K562 (cell line): ENCODE data around the gene KNTC1. TPM values are rescaled to one million over a fixed set of nuclear protein-coding genes. Genes with fewer than 3 reads are reported as not detected.

Experiments
- ATAC-seq: fragments of 200-7000 bp; cut with Tn5 transposase; 3 replicates; pipeline ENCODE4 v1.9.1; 2020; ENCODE audit warnings: moderate library complexity
- BruUV-seq: library from RNA; stranded (reverse); fragments of 400-500 nt; replicated peaks from 2 replicates; lab custom pipeline; 2021; lab: Mats Ljungman, UMichigan
- CTCF ChIA-PET: fragments of 300-600 bp; formaldehyde crosslinking; extraction: SDS; loops from one replicate; lab custom pipeline; 2021; ENCODE audit warnings: low intra/inter-chr PET ratio; lab: Yijun Ruan, JAX
- POLR2A ChIA-PET: fragments of 300-600, 350-650 bp; sonication (Branson Sonifier 250); formaldehyde crosslinking; extraction: SDS; loops from one replicate; lab custom pipeline; 2021; ENCODE audit warnings: antibody characterized with exemption, inconsistent platforms; lab: Yijun Ruan, JAX
- DNase-seq, 4 experiments: peaks; one replicate each; pipeline versions ENCODE4 v3.0.0 to v3.0.0-alpha.2; 2011 to 2018; ENCODE audit warnings: low spot score in 3 of 4, mixed read lengths in 3 of 4; ENCODE audit errors: extremely low read depth in 1 of 4
- FAIRE-seq: peaks from 2 replicates; lab custom pipeline; 2011; peaks lifted over from hg19 to GRCh38; lab: Jason Lieb, UNC
- H2AFZ ChIP-seq: 2 replicates; pipeline ENCODE4 v1.6.0; 2011; ENCODE audit warnings: low read depth, low read length, control low read depth, inconsistent platforms
- H3K27ac ChIP-seq: fragments of 200-600 bp; 3 replicates; pipeline ENCODE4 v1.8.0; 2011; ENCODE audit warnings: low read depth, mild to moderate bottlenecking, control low read depth, inconsistent platforms, low read length, moderate library complexity, mixed read lengths; ENCODE audit errors: extremely low read depth
- H3K27me3 ChIP-seq, 2 experiments: fragments of 300-600 bp in 1 of 2; 2 replicates in 1 of 2; 3 replicates in 1 of 2; pipeline versions ENCODE4 v1.6.0 to v1.8.0; 2011; ENCODE audit warnings: inconsistent platforms in 2 of 2, low read length in 2 of 2, mild to moderate bottlenecking in 1 of 2, mixed read lengths in 1 of 2, moderate library complexity in 1 of 2; ENCODE audit not compliant: control insufficient read depth in 2 of 2, insufficient read depth in 2 of 2
- H3K36me3 ChIP-seq: fragments of 300-600 bp; 3 replicates; pipeline ENCODE4 v1.8.0; 2011; ENCODE audit warnings: mild to moderate bottlenecking, low read length, inconsistent platforms; ENCODE audit not compliant: control insufficient read depth, insufficient read depth
- H3K4me1 ChIP-seq, 2 experiments: fragments of 200-600 bp in 1 of 2; replicated peaks in 1 of 2; 2 replicates in 1 of 2; 3 replicates in 1 of 2; pipeline versions ENCODE4 v1.5.1 to v1.8.0; 2011; ENCODE audit warnings: inconsistent platforms in 2 of 2, low read length in 2 of 2, mild to moderate bottlenecking in 1 of 2, mixed read lengths in 1 of 2, moderate library complexity in 1 of 2; ENCODE audit not compliant: control insufficient read depth in 2 of 2, insufficient read depth in 2 of 2
- H3K4me2 ChIP-seq: 2 replicates; pipeline ENCODE4 v1.6.1; 2011; ENCODE audit warnings: low read length, control low read depth, inconsistent platforms, mixed read lengths; ENCODE audit not compliant: insufficient read depth
- H3K4me3 ChIP-seq: fragments of 200-600 bp; sonication (generic), shearing (Covaris generic); 2 replicates; pipeline ENCODE4 v1.5.1; 2016; ENCODE audit warnings: control low read depth, inconsistent platforms
- H3K79me2 ChIP-seq: fragments of 200-600 bp; 3 replicates; pipeline ENCODE4 v1.8.0; 2011; ENCODE audit warnings: low read length, inconsistent platforms; ENCODE audit not compliant: control insufficient read depth, insufficient read depth
- H3K9ac ChIP-seq, 2 experiments: 2 replicates each; pipeline versions ENCODE4 v1.6.0 to v1.6.1; 2011; ENCODE audit warnings: low read depth in 2 of 2, low read length in 2 of 2, control low read depth in 1 of 2, inconsistent platforms in 1 of 2, mild to moderate bottlenecking in 1 of 2, mixed read lengths in 1 of 2; ENCODE audit not compliant: insufficient read depth in 1 of 2
- H3K9me1 ChIP-seq: one replicate; pipeline ENCODE4 v1.6.0; 2011; ENCODE audit warnings: inconsistent platforms, mild to moderate bottlenecking, low read length, moderate library complexity; ENCODE audit not compliant: control insufficient read depth, insufficient read depth
- H3K9me3 ChIP-seq: replicated peaks from 2 replicates; pipeline ENCODE4 v1.5.1; 2011; ENCODE audit warnings: low read depth, low read length, inconsistent platforms; ENCODE audit not compliant: control insufficient read depth, insufficient read depth
- H4K20me1 ChIP-seq: replicated peaks from 2 replicates; pipeline ENCODE4 v1.6.1; 2011; ENCODE audit warnings: low read length, inconsistent platforms, mixed read lengths; ENCODE audit not compliant: control insufficient read depth, insufficient read depth
- CEBPB ChIP-seq: fragments of 450-650 bp; IDR thresholded peaks from 2 replicates; pipeline ENCODE4 v1.6.1; 2016; ENCODE audit warnings: missing genetic modification characterization, missing compliant biosample characterization
- CTCFL ChIP-seq: IDR thresholded peaks from 2 replicates; pipeline ENCODE4 v1.6.1; 2011; ENCODE audit warnings: borderline replicate concordance, low read depth, mild to moderate bottlenecking, moderate library complexity, low read length; ENCODE audit not compliant: insufficient read depth, poor library complexity, severe bottlenecking
- ETV6 ChIP-seq, 3 experiments: fragments of 150-350 bp in 1 of 3; sonication (generic) in 1 of 3; formaldehyde crosslinking in 1 of 3; IDR thresholded peaks; 2 replicates each; pipeline versions ENCODE4 v1.6.1 to v1.8.0; 2014 to 2022; ENCODE audit warnings: borderline replicate concordance in 2 of 3, low read depth in 2 of 3, antibody characterized with exemption in 1 of 3, low read length in 1 of 3, mild to moderate bottlenecking in 1 of 3, missing genetic modification reagents in 1 of 3
- ILF3 ChIP-seq: fragments of 450-650 bp; IDR thresholded peaks from 2 replicates; pipeline ENCODE4 v1.6.1; 2018; ENCODE audit warnings: antibody characterized with exemption, mild to moderate bottlenecking, moderate library complexity, borderline replicate concordance
- KHSRP ChIP-seq: fragments of 450-650 bp; IDR thresholded peaks from 2 replicates; pipeline ENCODE4 v1.6.1; 2017
- NCOA2 ChIP-seq, 2 experiments: fragments of 450-650 bp; IDR thresholded peaks; 2 replicates each; pipeline ENCODE4 v1.6.1; 2018; ENCODE audit warnings: mild to moderate bottlenecking in 2 of 2, moderate library complexity in 1 of 2; ENCODE audit not compliant: partially characterized antibody in 2 of 2
- NFE2L1 ChIP-seq: fragments of 450-650 bp; IDR thresholded peaks from 2 replicates; pipeline ENCODE4 v1.6.1; 2016; ENCODE audit warnings: missing genetic modification characterization, low read depth, mild to moderate bottlenecking, missing compliant biosample characterization, moderate library complexity, borderline replicate concordance
- NKRF ChIP-seq: fragments of 450-650 bp; IDR thresholded peaks from 2 replicates; pipeline ENCODE4 v1.6.1; 2016; ENCODE audit warnings: borderline replicate concordance
- POLR3A ChIP-seq: IDR thresholded peaks from 2 replicates; pipeline ENCODE4 v1.6.1; 2011; ENCODE audit warnings: borderline replicate concordance, mild to moderate bottlenecking, moderate library complexity; ENCODE audit not compliant: insufficient read length, insufficient read depth; ENCODE audit errors: extremely low read depth
- RBM25 ChIP-seq: fragments of 200-400 bp; formaldehyde crosslinking; IDR thresholded peaks from 2 replicates; pipeline ENCODE4 v1.6.1; 2018; ENCODE audit warnings: low read length, low read depth, moderate library complexity; ENCODE audit not compliant: severe bottlenecking
- TSHZ1 ChIP-seq: fragments of 250-450 bp; sonication (Bioruptor Pico); IDR thresholded peaks from 2 replicates; pipeline ENCODE4 v1.4.0; 2020; ENCODE audit warnings: mild to moderate bottlenecking, moderate library complexity
- ZNF121 ChIP-seq: sonication (generic); formaldehyde crosslinking; conservative IDR thresholded peaks from 2 replicates; pipeline ENCODE4 v1.8.0; 2022; ENCODE audit warnings: missing genetic modification reagents
- ZNF3 ChIP-seq: fragments of 250-450 bp; sonication (Bioruptor Pico); IDR thresholded peaks from 2 replicates; pipeline ENCODE4 v1.5.0; 2021; ENCODE audit warnings: mild to moderate bottlenecking, moderate library complexity
- WGBS: fragments of 100-300 bp; shearing (Covaris generic); methylation state at CpG from one replicate; pipeline ENCODE4 v1.1.6; 2016; ENCODE audit warnings: low coverage, mixed read lengths; ENCODE audit not compliant: insufficient coverage; ENCODE audit errors: missing lambda C conversion rate; 5-methylcytosine and 5-hydroxymethylcytosine counted together
- in situ Hi-C: fragments of 300-500 bp; cut with MboI; formaldehyde crosslinking; loops from 4 replicates; pipeline ENCODE4 v1.15.0; 2018; ENCODE audit warnings: inconsistent platforms, mixed read lengths
- intact Hi-C: fragments of 100-400 bp; cut with micrococcal nuclease; formaldehyde crosslinking; loops from 2 replicates; pipeline ENCODE4 v1.14.2; 2022
- polyA plus RNA-seq, 8 experiments: library from polyadenylated mRNA; depleted of rRNA in 4 of 8; stranded (reverse) in 5 of 8; unstranded in 3 of 8; fragments of >200 nt; fragmentation: Nextera tagmentation in 2 of 8; fragmentation: Illumina TruSeq in 1 of 8; extraction: Ambion mirVana in 2 of 8; extraction: Trizol in 1 of 8; gene quantifications; 2 replicates each; pipeline versions ENCODE4 v1.2.1 to v1.2.3, GENCODE V29; 2011 to 2014; ENCODE audit warnings: inconsistent platforms in 1 of 8, missing spikeins in 1 of 8
- total RNA-seq, 7 experiments: library from RNA; depleted of rRNA in 6 of 7; stranded (reverse); fragments of >200 nt in 6 of 7; fragmentation: Illumina TruSeq in 2 of 7; extraction: Trizol in 2 of 7; gene quantifications; 2 replicates each; pipeline versions ENCODE4 v1.2.1 to v1.2.3, GENCODE V29; 2011 to 2021; ENCODE audit warnings: low replicate concordance in 1 of 7

Gene KNTC1
- total and polyA plus RNA-seq, 9 of the 15 experiments (the other 6 are each of a cell fraction or from before 2014, with no cell fraction given), result 38.9 to 135 (median 99.6) TPM

- CTCF ChIA-PET, result no interaction called here
- no peak for ATAC-seq
- no TSS peak for BruUV-seq
- TF ChIP-seq ETV6 (IDR thresholded peaks at IDR 0.05; ENCODE audit: borderline replicate concordance in 1 of 2, low read depth in 2 of 2, low read length in 1 of 2) (no peak), ETV6 (CRISPR knock-in tag; IDR thresholded peaks at IDR 0.05; ENCODE audit: borderline replicate concordance) (no peak), POLR3A (no peak), CTCFL (no peak), NKRF (no peak), KHSRP (no peak), ZNF3 (CRISPR knock-in tag) (no peak), TSHZ1 (CRISPR knock-in tag) (no peak), NCOA2 (IDR thresholded peaks at IDR 0.05; ENCODE audit: partially characterized antibody in 2 of 2) (no peak), ZNF121 (CRISPR knock-in tag) (peak; percentile 62), CEBPB (tag) (peak; percentile 63), ILF3 (no peak), NFE2L1 (tag) (no peak), RBM25 (peak; percentile 18)
These were observed 21.5 kb upstream of the KNTC1 start for GRCh38 chr12:122505419-122506051.

More at GRCh38 chr12:122505419-122506051, 21.5 kb upstream of the KNTC1 start:
- H4K20me1 ChIP-seq, result no peaks in the 10 kb centered on the region
- peaks cover 3% of the 10 kb centered on the region for H3K79me2 ChIP-seq
- DNase-seq, result no peak
- no peak overlapping the region for H3K4me3 ChIP-seq
- H3K9ac ChIP-seq, result no peak overlapping the region
- H3K9me3 ChIP-seq, result no peaks in the 10 kb centered on the region
- no peak overlapping the region for H3K27ac ChIP-seq
- intact Hi-C loops, result no loop called here
- H3K4me1 ChIP-seq, result peaks cover 4 to 6% of the 10 kb centered on the region in 2 experiments; a peak in 3 of 5 replicates
- 96% methylated on average over 10 of the region's 11 CpGs for WGBS
- no peaks in the 10 kb centered on the region for H3K27me3 ChIP-seq
- H3K36me3 ChIP-seq, result peaks cover 74% of the 10 kb centered on the region
- no peak overlapping the region for H3K4me2 ChIP-seq
- POLR2A ChIA-PET, result interaction anchor here (0.6 to 8.1 kb wide), 10 partner anchors 5 to 527 kb away, joined by 3 to 96 read pairs (median 4); partner anchors contain the start of genes KNTC1 and RSRC2
- no peak for FAIRE-seq
- H2AFZ ChIP-seq, result no peak overlapping the region
- H3K9me1 ChIP-seq, result no peaks in the 10 kb centered on the region
- in situ Hi-C loops, result no loop called here
